Transverse colon (tissue), 3 donors: ENCODE data around the gene SNX25.

ENCODE experiments used
- EP300 ChIP-seq: sonication (generic); formaldehyde crosslinking; IDR thresholded peaks from one replicate; pipeline ENCODE4 v1.6.1; 2017; ENCODE audit warnings: antibody characterized with exemption, low read depth
- POLR2A ChIP-seq: fragments of 450-650 bp; IDR thresholded peaks from one replicate; pipeline ENCODE4 v1.6.1; 2016; ENCODE audit warnings: antibody characterized with exemption, mild to moderate bottlenecking, moderate library complexity
- TF ChIP-seq, protein P1 (sequence below), 5 experiments: fragments of 200-600 bp in 3 of 5; fragments of 450-650 bp in 2 of 5; sonication (generic) in 3 of 5; IDR thresholded peaks; 1 replicate in 2 of 5; 2 replicates in 3 of 5; pipeline ENCODE4 v1.5.1; 2016 to 2017; ENCODE audit warnings: antibody characterized with exemption in 5 of 5, inconsistent platforms in 3 of 5, mild to moderate bottlenecking in 2 of 5, moderate library complexity in 1 of 5

- TF ChIP-seq, protein P1, sequence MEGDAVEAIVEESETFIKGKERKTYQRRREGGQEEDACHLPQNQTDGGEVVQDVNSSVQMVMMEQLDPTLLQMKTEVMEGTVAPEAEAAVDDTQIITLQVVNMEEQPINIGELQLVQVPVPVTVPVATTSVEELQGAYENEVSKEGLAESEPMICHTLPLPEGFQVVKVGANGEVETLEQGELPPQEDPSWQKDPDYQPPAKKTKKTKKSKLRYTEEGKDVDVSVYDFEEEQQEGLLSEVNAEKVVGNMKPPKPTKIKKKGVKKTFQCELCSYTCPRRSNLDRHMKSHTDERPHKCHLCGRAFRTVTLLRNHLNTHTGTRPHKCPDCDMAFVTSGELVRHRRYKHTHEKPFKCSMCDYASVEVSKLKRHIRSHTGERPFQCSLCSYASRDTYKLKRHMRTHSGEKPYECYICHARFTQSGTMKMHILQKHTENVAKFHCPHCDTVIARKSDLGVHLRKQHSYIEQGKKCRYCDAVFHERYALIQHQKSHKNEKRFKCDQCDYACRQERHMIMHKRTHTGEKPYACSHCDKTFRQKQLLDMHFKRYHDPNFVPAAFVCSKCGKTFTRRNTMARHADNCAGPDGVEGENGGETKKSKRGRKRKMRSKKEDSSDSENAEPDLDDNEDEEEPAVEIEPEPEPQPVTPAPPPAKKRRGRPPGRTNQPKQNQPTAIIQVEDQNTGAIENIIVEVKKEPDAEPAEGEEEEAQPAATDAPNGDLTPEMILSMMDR (IDR thresholded peaks at IDR 0.05), result no peak
- TF ChIP-seq EP300 (no peak), POLR2A (no peak)
Measured at GRCh38 chr4:185392156-185392555, 182.8 kb downstream of the SNX25 start.
